Adrenal gland (tissue), 5 donors: ENCODE results near the gene PI4KA.
"Not testable (repeated sequence)": the region's sequence is repeated elsewhere in the genome, so short reads cannot be mapped to it uniquely, and the experiment has no call there.

Experiments
- CTCF ChIP-seq, 6 experiments: fragments of 450-650 bp in 4 of 6; fragments of 200-600 bp in 2 of 6; sonication (generic) in 1 of 6; IDR thresholded peaks; 1 replicate in 5 of 6; 2 replicates in 1 of 6; pipeline versions ENCODE4 v1.5.1 to v1.8.0; 2016 to 2021; ENCODE audit warnings: antibody characterized with exemption in 6 of 6, mild to moderate bottlenecking in 2 of 6, moderate library complexity in 1 of 6
- POLR2A ChIP-seq, 2 donors: fragments of 450-650 bp; IDR thresholded peaks; one replicate each; pipeline ENCODE4 v1.6.1; 2017; ENCODE audit warnings: antibody characterized with exemption in 2 of 2, mild to moderate bottlenecking in 2 of 2, moderate library complexity in 1 of 2
- donor health status: DM: no; HTN: no; CAD: no.

DNA sequence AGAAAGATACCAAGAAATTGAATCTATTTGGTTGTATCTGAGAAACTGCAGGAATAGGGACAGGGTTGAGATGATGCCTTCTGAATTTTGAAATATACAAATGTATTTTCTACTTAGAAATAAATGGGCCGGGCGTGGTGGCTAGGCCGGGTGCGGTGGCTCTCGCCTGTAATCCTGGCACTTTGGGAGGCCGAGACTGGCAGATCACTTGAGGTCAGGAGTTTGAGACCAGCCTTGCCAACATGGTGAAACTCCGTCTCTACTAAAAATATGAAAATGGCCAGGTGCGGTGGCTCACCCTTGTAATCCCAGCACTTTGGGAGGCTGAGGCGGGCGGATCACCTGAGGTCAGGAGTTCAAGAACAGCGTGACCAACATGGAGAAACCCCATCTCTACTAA, 172.8 kb downstream of the PI4KA start:
- TF ChIP-seq CTCF, POLR2A (IDR thresholded peaks at IDR 0.05): not testable (repeated sequence)
